Measurements from ENCODE around the gene CDK19.
"Not testable (repeated sequence)": the region's sequence is repeated elsewhere in the genome, so short reads cannot be mapped to it uniquely, and the experiment has no call there.

Gene CDK19

GRCh38 chr6:110815411-110816409 lies at the start of gene CDK19:
TSS of gene CDK19 (minus strand) at chr6:110815469. CDS start at chr6:110815136, 333 bp downstream.
- DNase-seq (ENCODE audit: low read depth), result peak; percentile 95

DNA sequence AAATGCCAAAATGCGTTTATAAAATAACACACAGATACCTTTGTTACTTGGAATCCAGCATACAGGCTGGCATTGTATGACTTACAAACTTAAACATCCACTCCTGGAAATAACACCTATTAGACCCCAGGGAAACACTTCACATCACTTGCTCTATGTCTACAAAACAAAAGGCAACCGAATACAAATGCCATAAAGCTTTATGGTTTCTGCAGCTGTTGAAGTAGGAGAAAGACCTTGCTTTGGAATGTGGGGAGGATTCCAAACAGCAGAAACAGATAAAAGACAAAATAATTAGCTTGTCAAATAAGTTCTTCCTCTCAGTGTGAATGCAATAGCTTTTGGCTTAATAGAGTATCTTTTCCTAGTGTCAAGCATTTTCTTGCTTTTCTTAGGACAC lies 49.6 kb upstream of the CDK19 start:
- no peak for DNase-seq (ENCODE audit: low read depth)

- DNase-seq (ENCODE audit: low read depth), result no peak
Observed at GRCh38 chr6:110859335-110859792, 44.1 kb upstream of the CDK19 start.

- DNase-seq (ENCODE audit: low read depth), result no peak
Observed at GRCh38 chr6:110858562-110859214, 43.4 kb upstream of the CDK19 start.

DNA sequence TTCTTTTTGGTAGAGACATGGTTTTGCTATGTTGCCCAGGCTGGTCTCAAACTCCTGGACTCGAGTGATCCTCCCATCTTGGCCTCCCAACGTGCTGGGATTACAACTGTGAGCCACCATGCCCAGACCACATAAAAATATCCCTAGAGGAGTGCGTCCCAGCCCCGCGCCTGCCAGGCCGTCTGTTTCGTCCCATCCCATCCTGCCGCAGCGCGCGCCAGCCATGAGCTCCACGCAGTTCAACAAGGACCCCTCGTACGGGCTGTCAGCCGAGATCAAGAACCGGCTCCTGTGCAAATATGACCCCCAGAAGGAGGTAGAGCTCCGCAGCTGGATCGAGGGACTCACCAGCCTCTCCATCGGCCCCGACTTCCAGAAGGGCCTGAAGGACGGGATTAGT lies 42.7 kb upstream of the CDK19 start:
- no peak for DNase-seq (ENCODE audit: low read depth)

GRCh38 chr6:110856296-110856695 lies 41.0 kb upstream of the CDK19 start:
- DNase-seq (ENCODE audit: low read depth), result no peak

GRCh38 chr6:110853754-110854477 lies 38.6 kb upstream of the CDK19 start:
- no peak for DNase-seq (ENCODE audit: low read depth)

- no peak for DNase-seq (ENCODE audit: low read depth)
Observed at GRCh38 chr6:110852773-110853172, 37.5 kb upstream of the CDK19 start.

DNA sequence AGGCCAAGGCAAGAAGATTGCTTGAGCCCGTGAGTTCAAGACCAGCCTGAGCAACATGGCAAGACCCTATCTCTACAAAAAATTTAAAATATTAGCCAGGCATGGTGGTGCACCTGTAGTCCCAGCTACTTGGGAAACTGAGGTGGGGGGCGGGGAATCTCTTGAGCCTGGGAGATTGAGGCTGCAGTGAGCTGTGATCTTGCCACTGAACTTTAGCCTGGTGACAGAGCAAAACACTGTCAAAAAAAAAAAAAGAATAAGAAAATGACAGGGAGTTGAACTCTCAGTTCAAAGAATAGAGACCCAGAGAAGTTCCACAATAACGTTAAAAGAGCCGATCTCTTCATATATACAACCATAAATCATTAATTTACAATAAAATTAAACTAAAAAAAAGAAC lies 34.5 kb upstream of the CDK19 start:
- DNase-seq (ENCODE audit: low read depth), result no peak

GRCh38 chr6:110841266-110841665 lies 26.0 kb upstream of the CDK19 start:
- DNase-seq (ENCODE audit: low read depth), result no peak

DNA sequence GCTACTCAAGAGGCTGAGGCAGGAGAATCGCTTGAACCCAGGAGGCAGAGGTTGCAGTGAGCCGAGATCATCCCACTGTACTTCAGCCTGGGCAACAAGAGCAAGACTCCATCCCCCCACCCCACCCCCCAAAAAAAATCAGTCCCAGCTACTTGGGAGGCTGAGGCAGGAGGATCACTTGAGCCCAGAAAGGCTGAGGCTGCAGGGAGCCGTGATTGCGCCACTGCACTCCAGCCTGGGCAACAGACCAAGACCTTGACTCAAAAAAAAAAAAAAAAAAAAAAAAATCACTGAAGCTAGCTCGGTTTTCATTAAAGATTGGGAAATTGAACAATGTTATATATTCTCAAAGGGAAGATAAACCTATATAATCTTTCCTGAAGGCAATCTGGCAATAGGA lies 20.5 kb upstream of the CDK19 start:
- not testable (repeated sequence) for DNase-seq (ENCODE audit: low read depth)

DNA sequence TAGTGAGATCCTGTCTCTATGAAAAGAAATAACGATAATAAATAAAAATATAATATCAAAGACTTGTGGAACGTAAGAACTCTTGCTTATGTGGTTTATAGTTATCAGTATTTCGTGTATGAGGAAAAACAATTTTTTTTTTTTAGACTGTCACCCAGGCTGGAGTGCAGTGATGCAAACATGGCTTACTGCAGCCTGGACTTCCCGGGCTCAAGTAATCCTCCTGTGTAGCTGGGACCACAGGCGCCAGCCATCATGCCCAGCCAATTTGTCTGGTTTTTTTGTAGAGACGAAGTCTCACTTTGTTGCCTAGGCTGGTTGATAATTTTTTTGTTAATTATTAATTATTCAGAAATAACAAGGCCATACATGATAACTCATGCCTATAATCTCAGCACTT lies 18.6 kb upstream of the CDK19 start:
- DNase-seq (ENCODE audit: low read depth), result no peak

DNA sequence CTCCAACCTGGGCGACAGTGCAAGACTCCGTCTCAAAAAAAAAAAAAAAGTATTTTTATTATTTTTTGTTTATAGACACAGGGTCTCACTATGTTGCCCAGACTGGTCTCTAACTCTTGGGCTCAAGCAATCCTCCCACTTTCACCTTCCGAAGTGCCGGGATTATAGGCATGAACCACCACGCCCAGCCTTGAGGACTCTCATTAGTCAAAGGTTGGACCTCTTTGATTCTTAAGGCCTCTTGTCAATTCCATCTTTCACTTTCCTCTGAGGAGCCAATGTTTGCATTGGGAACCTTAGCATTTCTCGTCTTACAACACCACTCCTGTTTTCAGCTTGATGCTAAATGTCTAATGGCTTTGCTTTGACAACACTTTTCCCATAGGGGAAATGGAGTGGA lies 16.1 kb upstream of the CDK19 start:
- DNase-seq (ENCODE audit: low read depth), result no peak

- DNase-seq (ENCODE audit: low read depth), result no peak
Observed at GRCh38 chr6:110828396-110828795, 13.1 kb upstream of the CDK19 start.

GRCh38 chr6:110826236-110827129 lies 11.2 kb upstream of the CDK19 start:
- DNase-seq (ENCODE audit: low read depth), result no peak

GRCh38 chr6:110823146-110823545 lies 7.9 kb upstream of the CDK19 start:
- no peak for DNase-seq (ENCODE audit: low read depth)

- DNase-seq (ENCODE audit: low read depth), result peak; percentile 55
Observed at GRCh38 chr6:110822249-110822648, 7.0 kb upstream of the CDK19 start.

DNA sequence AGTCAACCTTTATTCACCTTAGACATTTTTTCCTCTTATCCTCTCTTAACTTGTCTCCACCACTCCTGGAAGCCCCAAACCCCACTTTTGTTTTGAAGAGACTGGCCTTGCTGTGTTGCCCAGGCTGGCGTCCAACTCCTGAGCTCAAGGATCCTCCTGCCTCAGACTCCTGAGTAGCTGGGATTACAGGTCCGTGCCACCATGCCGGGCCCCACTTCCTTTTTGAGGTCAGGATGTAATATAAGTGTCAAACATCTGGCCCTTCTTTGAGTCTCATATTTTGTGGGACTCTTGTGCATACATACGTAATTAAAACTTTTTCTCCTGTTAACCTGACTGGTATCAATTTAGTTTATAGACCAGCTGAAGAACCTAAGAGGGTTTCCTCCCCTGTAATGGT lies 1.4 kb upstream of the CDK19 start:
- no peak for DNase-seq (ENCODE audit: low read depth)

GRCh38 chr6:110815015-110815410 lies 256 bp downstream of the CDK19 start:
- no peak for DNase-seq (ENCODE audit: low read depth)

DNA sequence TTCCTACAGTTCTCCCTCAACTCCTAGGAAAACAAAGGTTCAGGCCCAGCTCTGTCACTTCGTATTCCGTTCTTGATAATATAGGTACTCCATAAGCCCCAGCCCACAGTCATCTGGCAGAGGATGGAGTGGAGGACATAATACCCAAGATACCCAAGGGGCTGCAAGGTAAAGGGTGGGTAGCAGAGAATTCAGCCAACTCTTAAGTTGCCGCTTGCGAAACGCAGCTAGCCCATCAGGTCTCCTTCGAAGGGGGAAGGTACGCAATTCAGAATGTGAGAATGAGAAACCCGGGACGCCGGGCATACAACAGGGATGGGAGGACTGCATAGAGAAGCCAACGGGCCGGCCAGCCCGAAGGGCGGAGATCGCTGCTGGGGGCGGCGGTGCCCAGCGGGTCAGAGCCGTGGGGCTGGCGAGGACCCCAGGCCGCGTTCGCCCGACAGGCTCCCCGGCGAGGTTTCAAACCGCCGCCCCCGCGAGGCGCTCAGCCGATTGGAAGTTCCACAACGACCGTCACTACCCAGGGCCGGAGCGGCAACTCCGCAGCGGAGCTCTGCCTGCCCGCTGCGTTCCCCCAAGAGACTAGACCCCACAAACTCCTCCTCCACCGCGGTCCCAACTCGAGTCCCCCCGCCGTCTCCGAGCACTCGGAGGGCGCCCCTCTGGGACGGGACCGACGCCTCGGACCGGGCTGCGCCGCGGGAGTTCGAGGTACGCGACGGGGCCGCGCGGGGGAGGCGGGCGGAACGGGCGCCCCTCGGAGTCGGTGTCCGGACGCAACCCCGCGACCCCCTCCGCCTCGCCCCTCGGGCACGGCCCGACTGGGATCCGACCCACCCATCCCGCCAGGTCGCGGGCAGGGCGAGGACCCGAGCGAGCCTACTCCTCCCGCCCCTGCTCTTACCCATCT lies 911 bp downstream of the CDK19 start:
- DNase-seq (ENCODE audit: low read depth), result no peak

Measured in GM04504 (cell line).